HG02610 (cell line): ENCODE results near the gene SOCS6.

ENCODE experiments used
- ATAC-seq: cut with Tn5 transposase; IDR thresholded peaks from one replicate; pipeline ENCODE4 v1.9.1; 2021; ENCODE audit warnings: mild to moderate bottlenecking, moderate library complexity; ENCODE audit not compliant: unreplicated experiment

SOCS6 gene

DNA sequence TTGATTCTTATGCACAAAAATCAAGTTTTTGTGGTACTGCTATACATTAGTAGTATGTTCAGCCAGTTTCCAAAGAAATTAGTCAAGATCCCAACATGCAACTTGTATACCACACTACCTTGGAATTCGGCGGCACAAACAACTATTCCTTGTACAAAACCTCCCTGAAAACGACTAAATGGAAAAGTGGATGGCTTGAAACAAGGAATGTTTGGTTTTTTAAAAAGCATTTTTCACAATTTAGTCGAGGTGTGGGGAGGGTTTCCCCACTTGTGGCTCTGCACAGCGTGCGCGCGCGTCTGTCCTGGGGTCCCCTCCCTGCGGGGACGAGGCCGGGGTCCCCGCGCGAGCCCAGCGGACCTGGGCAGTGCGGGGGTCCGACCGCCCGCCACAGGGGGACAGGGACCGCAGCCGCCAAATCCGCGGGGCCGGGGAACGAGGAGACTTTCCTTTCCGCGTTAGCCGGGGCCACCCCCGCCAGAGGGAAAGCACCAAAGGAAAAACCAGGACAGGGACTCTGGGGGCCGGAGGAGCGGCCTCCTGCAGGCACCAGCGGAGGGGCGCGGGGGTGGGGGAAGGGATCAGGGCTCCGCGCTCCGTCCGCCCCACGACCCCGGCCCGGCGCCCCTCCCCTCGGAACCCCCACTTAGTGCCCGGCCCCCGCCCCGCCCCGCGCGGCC lies 534 bp upstream of the SOCS6 start:
- peak; percentile 24 for ATAC-seq

DNA sequence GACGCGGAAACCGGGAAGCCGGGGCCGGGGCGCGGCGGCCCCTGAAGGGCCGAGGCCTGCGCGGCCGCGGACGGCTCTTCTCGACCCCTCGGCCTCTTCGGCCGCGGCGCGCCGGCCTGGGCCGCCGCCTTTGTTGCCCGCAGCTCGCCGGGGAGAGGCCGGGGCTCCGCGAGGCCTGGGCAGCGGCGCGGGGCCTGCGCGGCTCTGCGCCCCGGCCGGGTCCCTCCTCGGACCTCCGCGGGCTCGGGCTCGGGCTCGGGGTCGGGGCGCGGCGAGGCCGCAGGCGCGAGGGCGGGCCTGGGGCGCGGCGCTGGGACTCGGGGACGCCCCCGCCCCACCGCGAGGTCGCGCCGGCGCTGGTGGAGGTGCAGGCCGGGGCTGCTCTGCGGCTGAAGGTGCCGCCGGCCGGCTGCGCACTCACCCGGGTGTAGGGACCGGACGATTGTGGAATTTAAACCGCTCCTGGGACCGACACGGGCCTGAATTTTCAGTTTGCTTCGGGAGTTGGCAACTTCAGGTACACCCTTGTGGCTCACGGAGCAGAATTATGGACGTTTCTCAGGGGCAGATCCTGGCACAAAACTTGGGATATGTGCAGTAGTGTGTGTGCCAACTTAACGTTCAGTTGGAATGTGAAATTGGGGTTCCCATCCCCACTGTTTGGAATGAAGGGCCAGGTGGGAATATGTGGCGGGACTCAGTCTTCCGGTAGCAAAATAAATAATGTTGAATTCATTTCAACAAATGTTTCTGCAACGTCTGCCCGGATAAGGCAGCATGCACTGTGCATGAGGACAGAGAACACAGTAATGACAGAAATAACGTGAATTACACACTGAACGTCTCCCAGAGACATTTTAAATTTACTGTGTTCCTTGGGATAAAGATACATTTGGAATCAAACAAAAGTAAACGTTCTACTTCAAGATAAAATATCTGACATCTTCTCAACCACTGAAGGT lies 787 bp downstream of the SOCS6 start:
- ATAC-seq: peak; percentile 53

DNA sequence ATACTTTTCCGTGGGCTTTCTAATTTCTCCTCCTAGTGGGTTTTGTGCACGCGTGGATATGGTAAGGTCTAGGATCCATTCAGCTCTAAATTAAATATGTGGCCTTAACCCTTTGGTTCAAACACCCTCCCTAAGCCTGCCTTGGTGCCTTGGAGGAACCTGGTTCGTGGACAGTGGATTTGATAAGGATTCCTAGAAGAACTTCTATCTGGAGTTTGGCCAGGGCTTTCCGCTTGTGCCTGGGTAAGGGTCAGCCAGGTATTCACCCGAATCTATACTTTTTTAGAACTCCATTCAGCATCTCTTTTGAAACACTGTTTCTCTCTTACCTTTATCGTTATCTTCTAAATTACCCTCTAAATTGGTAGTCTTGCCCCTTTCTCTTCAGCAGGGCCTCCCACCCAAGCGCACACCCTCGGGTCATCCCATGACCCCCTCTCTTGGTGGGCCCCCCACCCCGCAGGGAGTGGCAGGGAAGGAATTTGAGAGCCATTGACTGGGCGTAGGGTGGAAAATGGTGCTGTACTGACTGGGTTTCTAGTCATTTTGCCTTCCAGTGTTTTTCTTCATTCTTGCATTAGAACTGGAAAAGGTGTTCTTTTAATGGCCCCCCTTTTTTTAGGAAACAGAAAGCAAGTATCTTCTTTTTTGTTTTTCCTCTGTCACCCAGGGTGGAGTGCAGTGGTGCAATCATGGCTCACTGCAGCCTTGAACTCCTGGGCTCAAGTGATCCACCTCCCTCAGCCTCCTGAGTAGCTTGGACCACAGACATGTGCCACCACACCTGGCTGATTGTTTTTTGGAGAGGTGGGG lies 1.8 kb downstream of the SOCS6 start:
- no peak for ATAC-seq

DNA sequence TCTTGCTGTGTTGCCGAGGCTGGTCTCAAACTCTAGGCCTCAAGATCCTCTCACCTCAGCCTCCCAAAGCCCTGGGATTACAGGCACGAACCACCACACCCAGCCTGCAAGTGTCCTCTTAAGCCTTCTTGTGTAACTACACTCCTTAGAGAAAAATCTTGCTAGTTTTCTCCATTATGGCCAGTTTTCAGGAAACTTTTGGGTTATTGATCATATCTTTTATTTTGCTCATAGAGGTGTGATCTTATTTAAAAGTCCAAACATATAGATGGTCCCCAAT lies 2.4 kb downstream of the SOCS6 start:
- ATAC-seq: no peak

DNA sequence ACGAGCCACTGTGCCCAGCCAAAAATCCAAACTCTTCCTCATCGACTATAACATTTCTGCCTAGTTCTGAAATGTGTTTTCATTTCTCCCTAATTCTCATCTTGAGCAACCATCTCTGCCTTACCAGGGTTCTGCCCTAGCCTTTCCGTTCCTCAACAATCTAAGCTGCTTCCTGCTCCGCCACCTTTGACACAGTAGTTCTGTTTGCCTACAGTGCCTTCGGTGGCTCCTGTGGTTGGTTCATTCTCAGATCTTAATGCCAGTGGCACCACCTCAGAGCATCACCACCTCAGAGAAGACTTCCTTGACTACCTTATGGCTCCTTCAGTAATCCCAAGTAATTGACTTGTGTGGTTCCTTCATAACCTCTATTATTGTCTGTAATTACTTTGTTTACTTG lies 3.8 kb downstream of the SOCS6 start:
- no peak for ATAC-seq

DNA sequence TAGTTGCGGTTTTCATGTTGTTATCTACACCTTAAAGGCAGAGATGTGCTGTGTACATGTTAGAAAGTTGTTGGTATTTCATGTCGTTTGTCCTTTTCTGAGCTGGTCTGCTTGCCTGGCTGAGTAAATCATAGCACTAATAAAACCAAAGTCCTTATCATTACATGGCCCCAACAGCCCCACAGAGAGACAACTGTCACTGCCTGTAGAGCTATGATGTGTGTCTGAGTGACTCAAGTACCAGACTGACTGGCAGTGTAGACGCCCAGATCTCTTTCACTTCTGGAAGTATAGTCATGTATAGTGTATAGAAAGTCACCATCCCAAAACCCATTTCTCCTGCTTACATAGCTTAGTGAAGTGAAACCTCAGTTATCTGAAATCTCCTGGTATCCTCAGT lies 4.3 kb downstream of the SOCS6 start:
- peak; percentile 33 for ATAC-seq

DNA sequence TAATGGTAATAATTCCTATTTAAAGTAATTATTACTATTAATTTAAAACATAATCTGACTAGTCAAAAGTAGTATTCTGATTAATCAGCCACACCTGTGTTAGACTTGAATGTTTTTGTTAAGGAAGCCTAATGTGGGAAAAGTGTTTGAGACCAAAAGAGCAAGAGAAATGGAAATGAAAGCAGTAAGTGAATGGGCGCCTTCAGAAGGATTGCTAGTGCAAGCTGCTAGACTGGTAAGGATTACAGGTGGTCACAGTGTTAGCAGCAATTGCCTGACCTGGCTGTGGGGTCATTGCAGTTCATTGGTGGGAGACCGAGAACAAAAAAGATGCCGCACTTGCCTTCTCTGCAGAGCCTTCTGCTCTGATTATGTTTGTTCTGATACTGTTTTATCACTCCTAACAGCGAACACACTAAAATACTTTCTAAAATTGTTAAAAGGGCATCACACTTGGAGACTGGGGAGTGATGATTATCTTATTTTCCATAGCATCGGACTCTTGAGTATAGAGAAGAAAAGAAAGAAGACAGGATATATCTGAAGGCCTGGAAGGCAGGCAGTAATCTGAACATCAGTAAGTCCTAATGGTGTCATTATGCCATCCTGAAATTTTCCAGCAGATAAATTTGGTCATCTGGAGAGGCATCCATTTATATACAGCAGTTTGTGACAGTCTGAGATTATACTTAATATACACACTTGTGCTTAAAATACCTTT lies 5.8 kb downstream of the SOCS6 start:
- no peak for ATAC-seq

DNA sequence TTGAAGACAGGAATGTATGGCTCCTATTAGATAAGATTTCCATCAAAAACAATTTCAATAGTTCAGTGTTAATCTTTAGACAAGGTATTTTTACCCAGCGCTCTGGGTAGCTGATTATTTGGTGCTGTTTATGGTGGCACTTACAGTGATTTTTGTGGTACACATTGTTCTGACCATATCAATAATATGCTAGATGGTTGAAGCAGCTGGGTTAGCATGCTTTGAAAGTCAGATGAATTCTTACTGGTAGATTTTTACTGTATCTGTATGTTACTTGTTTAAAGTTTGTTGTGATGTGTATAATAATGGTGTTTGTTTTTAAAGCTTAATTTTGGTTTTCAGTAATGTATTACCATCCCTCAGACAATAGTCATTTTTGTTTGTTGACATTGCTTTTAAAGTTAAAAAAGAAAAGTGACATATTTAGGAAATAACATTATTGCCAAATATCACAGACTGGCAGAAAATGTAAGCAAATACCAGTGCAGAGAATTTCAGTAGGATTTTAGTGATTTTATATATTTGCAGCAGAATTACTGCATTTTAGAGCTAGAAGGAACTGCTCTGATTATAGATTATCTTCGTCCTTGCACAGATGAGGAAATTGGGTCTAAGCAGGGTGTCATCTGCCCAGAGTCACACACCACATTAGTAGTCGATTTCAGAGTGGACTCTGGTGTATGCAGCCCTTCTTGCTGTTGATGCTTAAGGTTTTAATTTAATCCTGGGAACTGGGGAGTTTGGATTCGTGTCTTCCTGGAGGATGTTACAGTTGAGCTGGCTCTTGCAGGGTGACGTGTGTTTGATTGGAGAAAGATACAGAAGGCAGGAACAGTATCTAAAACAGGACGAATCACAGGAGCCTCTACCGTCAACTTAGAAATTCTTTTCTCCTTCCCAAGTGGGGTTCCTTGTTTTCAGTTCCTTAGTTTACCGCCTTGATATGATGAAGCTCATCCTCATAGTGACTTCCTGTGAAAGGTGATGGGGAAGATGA lies 6.6 kb downstream of the SOCS6 start:
- no peak for ATAC-seq

DNA sequence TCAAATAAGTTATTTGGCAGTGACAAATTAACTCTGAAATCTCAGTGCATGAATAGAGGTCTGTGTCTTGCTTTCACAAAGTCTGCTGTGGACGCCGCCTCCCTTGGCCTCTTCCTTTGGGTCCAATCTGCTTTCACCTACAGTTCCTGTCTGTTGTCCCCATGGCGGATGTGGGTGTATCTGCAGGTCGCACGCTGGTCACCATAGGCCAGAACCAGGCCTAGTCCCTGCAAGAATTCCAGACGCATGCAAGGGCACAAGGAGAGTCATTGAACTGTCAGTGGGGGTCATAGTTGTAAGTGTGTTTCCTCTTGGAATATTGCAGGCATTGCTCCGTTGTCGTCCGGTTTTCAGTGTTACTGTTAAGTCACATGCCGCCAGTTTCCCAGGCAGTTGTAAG lies 7.4 kb downstream of the SOCS6 start:
- ATAC-seq: no peak

DNA sequence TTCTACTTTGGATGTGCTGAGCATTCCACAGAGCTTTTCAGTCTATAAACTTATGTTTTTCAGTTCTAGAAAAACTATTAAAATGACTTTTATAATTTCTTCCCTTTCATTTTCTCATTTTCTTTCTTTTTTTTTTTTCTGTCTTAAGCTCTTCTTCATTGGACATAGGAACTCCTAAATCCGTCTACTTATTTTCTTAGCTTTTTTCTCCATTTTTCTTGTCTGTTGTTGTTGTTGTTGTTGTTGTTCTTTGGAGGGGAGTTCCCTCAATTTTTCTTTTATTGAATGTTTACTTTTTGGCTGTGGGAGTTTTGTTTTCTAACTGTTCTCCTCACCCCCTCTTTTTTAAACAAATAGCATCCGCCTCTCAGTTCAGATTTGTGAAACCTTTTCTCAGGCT lies 7.9 kb downstream of the SOCS6 start:
- no peak for ATAC-seq

DNA sequence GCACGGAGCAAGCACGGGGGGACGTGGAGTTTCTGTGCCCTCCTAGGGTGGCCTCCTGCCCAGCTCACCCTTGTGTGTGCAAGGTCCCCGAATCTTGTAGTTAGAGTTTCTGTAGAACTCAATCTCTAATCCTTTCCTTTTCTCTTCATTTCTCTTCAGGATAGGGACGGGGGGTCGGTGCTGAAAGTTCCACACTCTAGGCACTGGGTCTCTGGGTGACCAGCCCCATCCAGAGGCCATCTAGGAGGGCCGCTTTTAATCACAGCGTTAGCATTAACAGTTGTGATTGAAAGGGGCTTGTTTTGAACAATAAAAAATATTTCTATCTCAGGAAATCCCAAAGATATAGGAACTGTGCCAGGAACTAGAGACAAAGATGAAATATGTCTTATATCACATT lies 10.5 kb downstream of the SOCS6 start:
- ATAC-seq: no peak

DNA sequence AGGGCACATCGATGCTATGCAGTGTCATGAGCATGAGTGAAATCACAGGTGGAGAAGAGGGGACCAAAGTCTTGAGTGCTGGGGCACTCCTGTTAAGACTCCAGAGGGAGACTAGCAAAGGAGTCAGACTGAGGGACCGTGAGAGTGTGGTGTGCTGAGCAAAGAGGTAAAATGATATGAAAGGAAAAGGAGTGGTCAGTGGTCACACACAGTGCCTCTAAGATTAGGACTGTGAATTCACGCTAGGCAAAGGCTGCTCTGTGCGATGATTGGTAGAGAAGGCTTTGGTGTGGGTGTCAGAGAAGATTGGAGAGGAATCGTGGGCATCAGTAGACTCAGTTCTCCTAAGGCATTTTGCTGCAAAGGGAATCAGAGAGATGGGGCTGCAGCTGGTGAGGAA lies 12.8 kb downstream of the SOCS6 start:
- ATAC-seq: no peak

DNA sequence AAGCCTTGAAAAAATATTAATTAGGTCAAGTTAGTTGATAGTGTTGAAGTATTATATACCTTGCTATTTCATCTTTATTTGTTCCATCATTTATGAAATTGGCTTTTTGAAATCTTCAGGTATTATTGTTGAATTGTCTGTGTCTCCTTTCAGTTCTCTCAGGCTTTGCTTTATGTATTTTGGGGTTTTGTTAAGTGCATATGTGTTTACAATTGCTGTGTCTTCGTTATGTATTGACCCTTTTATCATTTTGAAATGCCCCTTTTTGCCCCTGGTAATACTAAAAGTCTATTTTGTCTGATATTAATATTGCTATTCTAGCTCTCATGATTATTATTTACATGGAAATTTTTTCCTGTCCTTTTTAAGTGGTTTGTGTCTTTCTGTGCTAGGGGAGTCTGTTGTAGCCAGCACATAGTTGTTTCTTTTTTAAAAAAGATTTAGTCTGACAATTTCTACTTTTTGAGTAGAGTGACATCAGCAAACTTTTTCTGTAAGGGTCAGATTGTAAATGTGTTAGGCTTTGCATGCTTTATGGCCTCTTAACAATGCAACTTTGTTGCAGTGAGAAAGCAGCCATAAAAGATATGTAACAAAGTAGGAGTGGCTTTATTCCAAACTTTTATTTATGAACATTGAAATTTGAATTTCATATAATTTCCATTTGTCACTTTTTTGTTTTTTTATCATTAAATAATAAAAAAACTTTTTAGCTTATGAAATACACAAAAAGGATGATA lies 19.9 kb downstream of the SOCS6 start:
- no peak for ATAC-seq

DNA sequence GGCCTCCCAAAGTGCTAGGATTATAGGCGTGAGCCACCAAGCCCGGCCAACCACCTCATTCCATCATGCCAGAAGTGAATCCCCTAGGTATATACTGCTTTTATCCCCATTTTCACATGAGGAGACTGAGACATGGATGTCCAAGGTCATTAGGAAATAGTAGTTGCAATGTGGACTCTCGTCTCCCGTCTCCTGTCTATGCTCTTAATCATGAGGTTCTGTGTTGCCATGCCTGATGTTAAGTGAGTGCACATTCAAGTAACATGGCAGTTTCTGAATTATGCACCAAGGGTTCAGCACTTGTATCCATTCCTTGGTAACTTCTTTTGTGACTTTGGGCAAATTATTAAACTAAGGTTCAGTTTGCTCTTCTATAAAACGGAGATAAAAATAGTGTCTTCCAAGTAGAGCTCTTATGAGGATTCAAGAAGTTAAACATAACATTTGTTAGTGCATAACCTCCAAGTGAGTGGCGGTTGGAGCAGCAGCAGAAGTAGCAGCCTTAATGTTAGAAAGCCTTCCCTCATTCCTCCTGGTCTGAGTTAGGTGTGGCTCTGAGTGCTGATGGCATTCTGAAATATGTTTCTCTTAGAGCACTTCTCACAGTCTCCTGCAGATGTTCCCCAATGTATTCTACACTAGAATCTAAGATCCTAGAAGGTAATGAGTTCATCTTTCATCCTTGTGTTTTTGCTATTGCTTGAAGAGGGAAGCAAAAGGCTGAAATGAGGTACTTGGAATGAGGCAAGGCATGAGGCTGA lies 21.9 kb downstream of the SOCS6 start:
- no peak for ATAC-seq

DNA sequence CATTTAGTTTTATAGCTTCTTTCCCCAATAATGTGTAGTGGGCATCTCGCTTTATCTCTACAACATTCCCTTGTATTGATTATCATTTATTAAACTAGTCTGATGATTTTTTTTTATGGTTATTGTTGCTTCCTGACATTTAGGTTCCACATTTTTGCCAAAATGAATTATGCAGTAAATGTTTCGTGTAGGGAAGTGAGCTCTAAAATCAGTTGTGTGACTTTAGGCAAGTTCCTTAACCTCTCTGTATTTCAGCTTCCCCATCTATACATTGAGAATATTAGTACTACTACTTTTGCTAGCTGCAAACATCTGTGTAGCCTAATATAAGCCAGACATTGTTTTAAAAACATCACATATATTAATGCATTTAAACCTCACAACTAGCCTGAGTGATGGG lies 22.9 kb downstream of the SOCS6 start:
- ATAC-seq: no peak

DNA sequence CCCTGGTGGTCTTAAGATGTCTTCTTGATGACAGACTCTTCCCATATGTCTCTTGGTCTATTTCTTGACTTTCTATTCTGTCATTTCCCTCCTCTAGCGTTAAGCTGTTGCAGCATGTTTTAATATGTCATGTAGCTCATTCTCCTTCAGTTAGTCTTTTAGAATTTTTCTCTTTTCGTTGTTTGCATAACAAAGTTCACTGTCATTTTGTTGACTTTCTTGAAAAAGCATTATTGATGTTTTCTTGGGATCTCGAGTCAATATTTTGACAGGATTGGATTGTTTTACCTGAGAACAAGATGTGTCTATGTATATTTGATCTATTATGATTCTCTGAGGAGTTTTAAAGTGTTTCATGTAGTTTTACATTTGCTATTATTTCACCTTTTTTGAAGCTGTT lies 24.8 kb downstream of the SOCS6 start:
- ATAC-seq: no peak

DNA sequence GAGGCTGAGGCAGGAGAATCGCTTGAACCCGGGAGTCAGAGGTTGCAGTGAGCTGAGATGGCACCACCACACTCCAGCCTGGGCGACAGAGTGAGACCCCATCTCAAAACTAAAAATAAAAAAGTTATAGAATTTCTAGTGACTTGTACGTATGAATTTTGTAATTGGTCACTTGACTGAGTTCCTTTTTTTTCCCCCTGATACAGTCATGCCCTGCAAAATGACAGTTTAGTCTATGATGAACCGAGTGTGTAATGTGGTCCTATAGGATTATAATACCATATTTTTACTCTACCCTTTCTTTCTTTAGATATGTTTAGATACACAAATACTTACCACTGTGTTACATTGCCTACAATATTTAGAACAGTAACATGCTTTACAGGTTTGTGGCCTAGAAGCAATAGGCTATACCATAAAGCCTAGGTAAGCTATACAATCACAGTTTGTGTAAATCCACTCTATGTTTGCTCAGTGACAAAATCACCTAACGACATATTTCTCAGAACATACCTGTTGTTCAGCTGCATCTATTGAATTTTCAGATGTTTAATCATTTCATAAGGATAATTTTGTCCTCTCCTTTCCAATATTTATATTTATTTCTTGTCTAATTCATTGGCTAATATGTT lies 25.4 kb downstream of the SOCS6 start:
- no peak for ATAC-seq

DNA sequence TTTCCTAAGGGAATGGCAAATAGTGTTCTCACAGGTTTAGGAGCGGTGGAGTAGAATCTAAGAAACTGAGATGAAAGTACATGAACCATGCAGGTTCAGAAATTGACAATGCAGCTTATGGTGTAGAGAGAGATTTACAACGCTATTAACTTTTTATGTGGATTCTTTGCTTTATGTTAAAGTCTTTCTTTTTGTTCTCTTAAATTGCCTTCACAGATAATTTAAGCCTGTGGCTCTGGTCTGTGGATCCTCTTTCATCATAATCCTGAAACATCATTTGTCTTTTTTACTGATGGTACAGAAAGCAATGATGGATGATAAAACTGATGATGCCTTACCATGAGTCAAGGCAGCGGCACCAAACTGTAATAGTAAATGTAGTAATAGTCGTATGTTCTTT lies 30.3 kb downstream of the SOCS6 start:
- no peak for ATAC-seq
